Activated T-helper 1 cell treated with anti-CD3 and anti-CD28 coated beads, Interleukin-12 subunit alpha, Interleukin-12 subunit beta, Interleukin-2, Interleukin-4 antibody, amounts not matched to agents 30 ng/mL and 10 ng/mL and 1 ng/mL, durations not matched to agents 14 hours and 24 hours and 36 hours (primary cell): ENCODE results near the gene PTF1A. TPM values are rescaled to one million over a fixed set of nuclear protein-coding genes. Genes with fewer than 3 reads are reported as not detected.

Experiments used
- DNase-seq: peaks from one replicate; pipeline ENCODE4 v3.0.0; 2021; ENCODE audit warnings: low spot score
- H3K27ac Mint-ChIP-seq: one replicate; pipeline ENCODE4 v1.8.0; 2021; ENCODE audit warnings: mild to moderate bottlenecking, mixed read lengths
- H3K27me3 Mint-ChIP-seq: one replicate; pipeline ENCODE4 v1.8.0; 2022; ENCODE audit warnings: mild to moderate bottlenecking, moderate library complexity, mixed read lengths; ENCODE audit not compliant: insufficient read depth
- H3K36me3 Mint-ChIP-seq: one replicate; pipeline ENCODE4 v1.8.0; 2021; ENCODE audit warnings: low read depth, mixed read lengths
- H3K4me1 Mint-ChIP-seq: one replicate; pipeline ENCODE4 v1.8.0; 2021; ENCODE audit warnings: low read depth, mixed read lengths
- H3K4me3 Mint-ChIP-seq: one replicate; pipeline ENCODE4 v1.8.0; 2021; ENCODE audit warnings: mild to moderate bottlenecking, moderate library complexity, mixed read lengths
- H3K9me3 Mint-ChIP-seq: one replicate; pipeline ENCODE4 v1.8.0; 2021; ENCODE audit warnings: mixed read lengths
- intact Hi-C: fragments of 100-400 bp; cut with micrococcal nuclease; formaldehyde crosslinking; loops from one replicate; pipeline ENCODE4 v1.15.1; 2024
- total RNA-seq: library from RNA; stranded (reverse); gene quantifications from 2 replicates; pipeline ENCODE4 v1.2.3, GENCODE V29; 2022

Gene PTF1A
- total RNA-seq, 1 donor from 2014 or later: not detected

GRCh38 chr10:23171232-23171876 lies 20.8 kb upstream of the PTF1A start:
- no peak for DNase-seq
- Mint-ChIP-seq H3K27ac (no peak overlapping the region), H3K36me3 (no peaks in the 10 kb centered on the region), H3K27me3 (peaks cover 56% of the 10 kb centered on the region), H3K4me3 (no peak overlapping the region), H3K9me3 (no peaks in the 10 kb centered on the region), H3K4me1 (no peaks in the 10 kb centered on the region)
- intact Hi-C loops: no loop called here

- H3K27ac Mint-ChIP-seq: peak overlapping the region; percentile 48
- no peaks in the 10 kb centered on the region for H3K9me3 Mint-ChIP-seq
- no peaks in the 10 kb centered on the region for H3K36me3 Mint-ChIP-seq
- H3K4me1 Mint-ChIP-seq: no peaks in the 10 kb centered on the region
- H3K4me3 Mint-ChIP-seq: no peak overlapping the region
- intact Hi-C loops: no loop called here
- H3K27me3 Mint-ChIP-seq: peaks cover 65% of the 10 kb centered on the region
- DNase-seq: no peak
Measured at GRCh38 chr10:23172429-23173213, 19.5 kb upstream of the PTF1A start.

GRCh38 chr10:23173214-23174073 lies 18.7 kb upstream of the PTF1A start:
- DNase-seq: no peak
- Mint-ChIP-seq H3K27ac (no peak overlapping the region), H3K4me1 (no peaks in the 10 kb centered on the region), H3K36me3 (no peaks in the 10 kb centered on the region), H3K27me3 (peaks cover 61% of the 10 kb centered on the region), H3K9me3 (no peaks in the 10 kb centered on the region), H3K4me3 (no peak overlapping the region)
- intact Hi-C loops: loop anchor here (2.0 kb wide), 1 partner anchor 27 kb away; no protein-coding TSS in a partner anchor

- H3K4me3 Mint-ChIP-seq: no peak overlapping the region
- H3K4me1 Mint-ChIP-seq: no peaks in the 10 kb centered on the region
- DNase-seq: no peak
- intact Hi-C loops: loop anchor here (2.0 kb wide), 1 partner anchor 26 kb away; no protein-coding TSS in a partner anchor
- H3K27me3 Mint-ChIP-seq: peaks cover 62% of the 10 kb centered on the region
- no peaks in the 10 kb centered on the region for H3K36me3 Mint-ChIP-seq
- H3K9me3 Mint-ChIP-seq: no peaks in the 10 kb centered on the region
- no peak overlapping the region for H3K27ac Mint-ChIP-seq
Measured at GRCh38 chr10:23174074-23174976, 17.8 kb upstream of the PTF1A start.

GRCh38 chr10:23174977-23175512 lies 17.1 kb upstream of the PTF1A start:
- Mint-ChIP-seq H3K27me3 (peaks cover 57% of the 10 kb centered on the region), H3K4me3 (no peak overlapping the region), H3K27ac (no peak overlapping the region), H3K36me3 (no peaks in the 10 kb centered on the region), H3K9me3 (no peaks in the 10 kb centered on the region), H3K4me1 (no peaks in the 10 kb centered on the region)
- intact Hi-C loops: loop anchor here (1.0 to 2.0 kb wide), 2 partner anchors 15 to 26 kb away; no protein-coding TSS in a partner anchor
- DNase-seq: no peak

GRCh38 chr10:23186178-23186577 lies 5.9 kb upstream of the PTF1A start:
- Mint-ChIP-seq H3K4me1 (no peaks in the 10 kb centered on the region), H3K9me3 (no peaks in the 10 kb centered on the region), H3K27me3 (peaks cover 37% of the 10 kb centered on the region), H3K36me3 (no peaks in the 10 kb centered on the region), H3K27ac (no peak overlapping the region), H3K4me3 (no peak overlapping the region)
- intact Hi-C loops: no loop called here
- no peak for DNase-seq

- intact Hi-C loops: no loop called here
- Mint-ChIP-seq H3K27ac (no peak overlapping the region), H3K4me1 (no peaks in the 10 kb centered on the region), H3K9me3 (no peaks in the 10 kb centered on the region), H3K4me3 (no peak overlapping the region), H3K27me3 (peaks cover 38% of the 10 kb centered on the region), H3K36me3 (no peaks in the 10 kb centered on the region)
- DNase-seq: no peak
Measured at GRCh38 chr10:23186697-23187096, 5.4 kb upstream of the PTF1A start.

- no peak overlapping the region for H3K4me3 Mint-ChIP-seq
- intact Hi-C loops: no loop called here
- no peaks in the 10 kb centered on the region for H3K4me1 Mint-ChIP-seq
- no peaks in the 10 kb centered on the region for H3K36me3 Mint-ChIP-seq
- no peak for DNase-seq
- H3K9me3 Mint-ChIP-seq: no peaks in the 10 kb centered on the region
- no peak overlapping the region for H3K27ac Mint-ChIP-seq
- peaks cover 36% of the 10 kb centered on the region for H3K27me3 Mint-ChIP-seq
Measured at GRCh38 chr10:23187155-23187554, 5.0 kb upstream of the PTF1A start.

GRCh38 chr10:23189024-23189423 lies 3.1 kb upstream of the PTF1A start:
- Mint-ChIP-seq H3K27ac (no peak overlapping the region), H3K4me1 (no peaks in the 10 kb centered on the region), H3K27me3 (peaks cover 45% of the 10 kb centered on the region), H3K4me3 (no peak overlapping the region), H3K36me3 (no peaks in the 10 kb centered on the region), H3K9me3 (no peaks in the 10 kb centered on the region)
- no peak for DNase-seq
- intact Hi-C loops: no loop called here

GRCh38 chr10:23190872-23191763 lies 994 bp upstream of the PTF1A start:
- H3K27ac Mint-ChIP-seq: peak overlapping the region; percentile 40
- no peaks in the 10 kb centered on the region for H3K9me3 Mint-ChIP-seq
- no peak overlapping the region for H3K4me3 Mint-ChIP-seq
- peaks cover 61% of the 10 kb centered on the region for H3K27me3 Mint-ChIP-seq
- intact Hi-C loops: loop anchor here (1.0 to 10.0 kb wide), 2 partner anchors 16 to 504 kb away; no protein-coding TSS in a partner anchor
- no peaks in the 10 kb centered on the region for H3K36me3 Mint-ChIP-seq
- no peak for DNase-seq
- no peaks in the 10 kb centered on the region for H3K4me1 Mint-ChIP-seq

- Mint-ChIP-seq H3K36me3 (no peaks in the 10 kb centered on the region), H3K27ac (no peak overlapping the region), H3K9me3 (no peaks in the 10 kb centered on the region), H3K27me3 (peaks cover 68% of the 10 kb centered on the region), H3K4me3 (no peak overlapping the region), H3K4me1 (no peaks in the 10 kb centered on the region)
- no peak for DNase-seq
- intact Hi-C loops: loop anchor here (10.0 kb wide), 1 partner anchor 502 kb away; no protein-coding TSS in a partner anchor
Measured at GRCh38 chr10:23192712-23193434, 761 bp downstream of the PTF1A start.
